NCI-H2081 (cell line): Measurements from ENCODE around the gene METTL21A.
"Not testable (repeated sequence)": the region's sequence is repeated elsewhere in the genome, so short reads cannot be mapped to it uniquely, and the experiment has no call there.

Experiments used
- DNase-seq, 2 experiments: peaks; one replicate each; lab custom pipeline; 2025; lab: John Stamatoyannopoulos, UW

METTL21A gene

GRCh38 chr2:207625014-207625907 lies at the start of gene METTL21A:
METTL21A (minus strand) TSS chr2:207625394; CDS start chr2:207624375, 1,019 bp downstream.
- DNase-seq = peak; percentile 93 to 94

- no peak for DNase-seq
These were observed 49.6 kb upstream of the METTL21A start for GRCh38 chr2:207674826-207675225.

GRCh38 chr2:207674266-207674774 lies 49.1 kb upstream of the METTL21A start:
- DNase-seq = no peak

- no peak for DNase-seq
These were observed 48.2 kb upstream of the METTL21A start for GRCh38 chr2:207673431-207673830.

GRCh38 chr2:207670887-207671286 lies 45.7 kb upstream of the METTL21A start:
- DNase-seq = no peak

- DNase-seq = peak; percentile 40 to 67
These were observed 38.8 kb upstream of the METTL21A start for GRCh38 chr2:207663870-207664545.

GRCh38 chr2:207662203-207662602 lies 37.0 kb upstream of the METTL21A start:
- DNase-seq = no peak

GRCh38 chr2:207660994-207661393 lies 35.8 kb upstream of the METTL21A start:
- no peak for DNase-seq

- no peak for DNase-seq
These were observed 33.0 kb upstream of the METTL21A start for GRCh38 chr2:207658156-207658555.

GRCh38 chr2:207655000-207655399 lies 29.8 kb upstream of the METTL21A start:
- DNase-seq = no peak

- not testable (repeated sequence) for DNase-seq
These were observed 21.4 kb upstream of the METTL21A start for GRCh38 chr2:207646582-207646981.

GRCh38 chr2:207643892-207644291 lies 18.7 kb upstream of the METTL21A start:
- no peak for DNase-seq

- peak in 1 of 2 experiments; percentile 46 for DNase-seq
These were observed 15.5 kb upstream of the METTL21A start for GRCh38 chr2:207640661-207641060.

GRCh38 chr2:207640160-207640559 lies 15.0 kb upstream of the METTL21A start:
- no peak for DNase-seq

- not testable (repeated sequence) for DNase-seq
These were observed 14.1 kb upstream of the METTL21A start for GRCh38 chr2:207639288-207639687.

GRCh38 chr2:207635468-207636200 lies 10.4 kb upstream of the METTL21A start:
- no peak for DNase-seq

GRCh38 chr2:207633686-207634085 lies 8.5 kb upstream of the METTL21A start:
- DNase-seq = no peak

- DNase-seq = no peak
These were observed 7.6 kb upstream of the METTL21A start for GRCh38 chr2:207632575-207633493.

- no peak for DNase-seq
These were observed 5.3 kb upstream of the METTL21A start for GRCh38 chr2:207630491-207630890.

- no peak for DNase-seq
These were observed 4.4 kb upstream of the METTL21A start for GRCh38 chr2:207629553-207629952.
